NB4 (cell line): ENCODE results near the gene SNTG2.

ENCODE experiments used
- CTCF ChIP-seq: IDR thresholded peaks from one replicate; pipeline ENCODE4 v1.5.1; 2012; ENCODE audit warnings: low read depth, low read length
- MAX ChIP-seq: IDR thresholded peaks from 2 replicates; pipeline ENCODE4 v1.6.1; 2011; ENCODE audit warnings: low read depth, low read length
- POLR2A ChIP-seq: IDR thresholded peaks from 2 replicates; pipeline ENCODE4 v1.6.1; 2011; ENCODE audit warnings: mild to moderate bottlenecking; ENCODE audit not compliant: insufficient read length; ENCODE audit errors: extremely low read depth

- TF ChIP-seq CTCF (no peak), POLR2A (no peak), MAX (no peak)
Observed at GRCh38 chr2:1413156-1413710, 462.6 kb downstream of the SNTG2 start, which contains the start of gene TPO.
